ENCODE measurements around the gene SLC9A3.

SLC9A3 gene

GRCh38 chr5:535846-536698 lies 11.8 kb upstream of the SLC9A3 start:
- Histone ChIP-seq H3K27me3 (ENCODE audit: control insufficient read depth in 1 of 2, insufficient read depth in 2 of 2, low read length in 2 of 2) (peaks cover 0 to 63% of the 10 kb centered on the region in 2 donors), H3K27ac (ENCODE audit: low read depth, low read length) (no peak overlapping the region), H3K4me3 (ENCODE audit: low read depth in 1 of 2, low read length in 2 of 2) (no peak overlapping the region), H3K36me3 (ENCODE audit: insufficient read depth, low read length) (no peaks in the 10 kb centered on the region), H3K9me3 (ENCODE audit: low read length) (no peaks in the 10 kb centered on the region), H3K9ac (ENCODE audit: low read length) (no peak overlapping the region), H3K4me1 (ENCODE audit: insufficient read depth, low read length) (no peaks in the 10 kb centered on the region)

DNA sequence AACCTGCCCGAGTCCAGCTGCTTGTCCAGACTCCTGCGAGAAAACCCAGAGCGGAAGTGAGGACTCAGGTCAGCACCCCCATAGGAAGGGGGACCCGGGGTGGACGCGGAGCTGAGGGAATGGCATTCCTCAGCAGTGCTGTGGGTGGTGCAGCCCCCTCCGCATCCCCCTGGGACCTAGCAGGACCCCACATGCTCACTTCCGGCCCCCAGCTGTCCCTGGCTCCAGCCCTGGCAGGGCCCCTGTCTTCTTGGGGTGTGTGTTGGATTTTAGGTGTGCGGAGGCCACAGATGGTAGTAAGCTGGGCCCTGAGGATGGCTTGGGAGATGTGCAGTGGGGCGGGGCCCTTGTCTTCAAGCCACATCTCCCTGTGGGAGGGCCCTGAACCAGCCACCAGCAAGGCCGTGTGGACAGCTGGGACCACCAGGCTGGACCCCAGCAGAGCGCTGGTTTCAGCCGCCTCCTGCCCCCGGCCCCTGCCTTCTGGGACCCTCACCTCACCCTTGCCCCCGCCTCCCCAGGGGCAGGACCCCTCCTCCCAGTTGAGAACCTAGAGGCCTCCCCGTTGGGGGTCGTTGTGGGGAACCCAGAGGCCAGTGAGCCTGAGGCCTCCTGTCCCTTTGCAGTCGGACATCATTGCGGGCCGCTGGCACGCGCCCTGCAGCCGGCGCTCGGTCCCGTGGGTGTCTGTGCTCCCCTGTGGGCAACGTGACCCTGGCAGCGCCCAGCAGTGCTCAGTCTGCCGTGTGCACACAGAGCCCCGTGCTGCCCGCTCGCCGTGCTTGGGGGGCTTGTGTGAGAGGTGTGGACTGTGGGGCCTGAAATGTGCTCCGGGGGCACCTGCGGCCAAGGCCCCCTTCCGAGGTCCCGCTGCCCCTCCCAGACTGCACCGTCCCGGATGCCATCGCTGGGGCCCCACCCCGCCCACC lies 10.8 kb upstream of the SLC9A3 start:
- peaks cover 0 to 60% of the 10 kb centered on the region in 2 donors for H3K27me3 ChIP-seq (ENCODE audit: control insufficient read depth in 1 of 2, insufficient read depth in 2 of 2, low read length in 2 of 2)
- no peak overlapping the region for H3K27ac ChIP-seq (ENCODE audit: low read depth, low read length)
- no peaks in the 10 kb centered on the region for H3K36me3 ChIP-seq (ENCODE audit: insufficient read depth, low read length)
- no peaks in the 10 kb centered on the region for H3K9me3 ChIP-seq (ENCODE audit: low read length)
- no peak overlapping the region for H3K4me3 ChIP-seq (ENCODE audit: low read depth in 1 of 2, low read length in 2 of 2)
- H3K9ac ChIP-seq (ENCODE audit: low read length) = no peak overlapping the region
- no peaks in the 10 kb centered on the region for H3K4me1 ChIP-seq (ENCODE audit: insufficient read depth, low read length)

DNA sequence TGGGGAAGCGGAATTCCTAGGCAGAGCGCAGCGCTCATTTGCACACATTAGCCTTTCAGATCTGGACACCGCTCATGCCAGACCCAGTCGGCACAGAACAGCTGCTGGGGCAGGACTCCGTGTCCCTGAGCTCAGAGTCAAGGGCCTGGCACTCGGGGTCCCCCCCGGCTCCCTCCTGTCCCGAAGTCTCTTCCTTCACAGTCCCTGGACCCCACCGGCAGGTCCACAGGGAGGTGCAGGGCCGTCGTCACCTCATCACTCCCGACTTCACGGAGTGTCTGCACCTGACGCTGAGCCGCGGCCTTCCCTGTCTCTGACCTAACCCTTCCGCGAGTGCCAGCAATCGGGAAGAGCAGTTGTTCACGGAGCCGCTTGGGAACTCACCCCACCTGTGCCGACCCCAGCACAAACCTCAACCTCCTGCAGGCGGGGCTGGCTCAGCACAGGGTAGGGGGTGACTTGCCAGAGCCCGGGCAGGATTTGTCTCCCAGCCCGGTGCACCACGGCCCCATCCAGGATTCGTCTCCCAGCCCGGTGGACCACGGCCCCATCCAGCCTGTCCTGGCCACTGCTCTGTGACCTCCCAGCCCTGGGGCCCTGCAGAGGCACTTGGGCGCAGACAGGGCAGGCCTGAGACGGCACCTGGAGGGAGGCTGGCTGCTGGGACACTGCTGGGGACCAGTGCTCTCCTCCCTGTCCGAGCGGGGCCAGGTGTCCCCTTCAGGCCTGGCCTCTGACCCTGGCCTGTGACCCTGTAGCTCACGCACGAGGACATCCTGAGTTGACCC lies 9.9 kb upstream of the SLC9A3 start:
- H3K9ac ChIP-seq (ENCODE audit: low read length) = no peak overlapping the region
- H3K36me3 ChIP-seq (ENCODE audit: insufficient read depth, low read length) = no peaks in the 10 kb centered on the region
- no peaks in the 10 kb centered on the region for H3K9me3 ChIP-seq (ENCODE audit: low read length)
- no peak overlapping the region for H3K4me3 ChIP-seq (ENCODE audit: low read depth in 1 of 2, low read length in 2 of 2)
- no peak overlapping the region for H3K27ac ChIP-seq (ENCODE audit: low read depth, low read length)
- H3K27me3 ChIP-seq (ENCODE audit: control insufficient read depth in 1 of 2, insufficient read depth in 2 of 2, low read length in 2 of 2) = peaks cover 0 to 52% of the 10 kb centered on the region in 2 donors
- H3K4me1 ChIP-seq (ENCODE audit: insufficient read depth, low read length) = no peaks in the 10 kb centered on the region

- Histone ChIP-seq H3K27ac (ENCODE audit: low read depth, low read length) (no peak overlapping the region), H3K27me3 (ENCODE audit: control insufficient read depth in 1 of 2, insufficient read depth in 2 of 2, low read length in 2 of 2) (peaks cover 0 to 48% of the 10 kb centered on the region in 2 donors)
Observed at GRCh38 chr5:533243-533954, 9.2 kb upstream of the SLC9A3 start.

GRCh38 chr5:532521-533242 lies 8.4 kb upstream of the SLC9A3 start:
- H3K36me3 ChIP-seq (ENCODE audit: insufficient read depth, low read length) = no peaks in the 10 kb centered on the region
- peaks cover 0 to 53% of the 10 kb centered on the region in 2 donors for H3K27me3 ChIP-seq (ENCODE audit: control insufficient read depth in 1 of 2, insufficient read depth in 2 of 2, low read length in 2 of 2)
- H3K4me1 ChIP-seq (ENCODE audit: insufficient read depth, low read length) = no peaks in the 10 kb centered on the region
- no peaks in the 10 kb centered on the region for H3K9me3 ChIP-seq (ENCODE audit: low read length)
- H3K4me3 ChIP-seq (ENCODE audit: low read depth in 1 of 2, low read length in 2 of 2) = no peak overlapping the region
- no peak overlapping the region for H3K9ac ChIP-seq (ENCODE audit: low read length)
- no peak overlapping the region for H3K27ac ChIP-seq (ENCODE audit: low read depth, low read length)

More at GRCh38 chr5:533243-533954, 9.2 kb upstream of the SLC9A3 start:
- Histone ChIP-seq H3K36me3 (ENCODE audit: insufficient read depth, low read length) (no peaks in the 10 kb centered on the region), H3K4me3 (ENCODE audit: low read depth in 1 of 2, low read length in 2 of 2) (no peak overlapping the region), H3K9ac (ENCODE audit: low read length) (no peak overlapping the region), H3K4me1 (ENCODE audit: insufficient read depth, low read length) (no peaks in the 10 kb centered on the region), H3K9me3 (ENCODE audit: low read length) (no peaks in the 10 kb centered on the region)

- Histone ChIP-seq H3K9me3 (ENCODE audit: low read length) (no peaks in the 10 kb centered on the region), H3K4me3 (ENCODE audit: low read depth in 1 of 2, low read length in 2 of 2) (no peak overlapping the region), H3K27ac (ENCODE audit: low read depth, low read length) (no peak overlapping the region), H3K4me1 (ENCODE audit: insufficient read depth, low read length) (no peaks in the 10 kb centered on the region), H3K9ac (ENCODE audit: low read length) (no peak overlapping the region), H3K36me3 (ENCODE audit: insufficient read depth, low read length) (no peaks in the 10 kb centered on the region), H3K27me3 (ENCODE audit: control insufficient read depth in 1 of 2, insufficient read depth in 2 of 2, low read length in 2 of 2) (peaks cover 0 to 61% of the 10 kb centered on the region in 2 donors)
Observed at GRCh38 chr5:531749-532315, 7.6 kb upstream of the SLC9A3 start.

DNA sequence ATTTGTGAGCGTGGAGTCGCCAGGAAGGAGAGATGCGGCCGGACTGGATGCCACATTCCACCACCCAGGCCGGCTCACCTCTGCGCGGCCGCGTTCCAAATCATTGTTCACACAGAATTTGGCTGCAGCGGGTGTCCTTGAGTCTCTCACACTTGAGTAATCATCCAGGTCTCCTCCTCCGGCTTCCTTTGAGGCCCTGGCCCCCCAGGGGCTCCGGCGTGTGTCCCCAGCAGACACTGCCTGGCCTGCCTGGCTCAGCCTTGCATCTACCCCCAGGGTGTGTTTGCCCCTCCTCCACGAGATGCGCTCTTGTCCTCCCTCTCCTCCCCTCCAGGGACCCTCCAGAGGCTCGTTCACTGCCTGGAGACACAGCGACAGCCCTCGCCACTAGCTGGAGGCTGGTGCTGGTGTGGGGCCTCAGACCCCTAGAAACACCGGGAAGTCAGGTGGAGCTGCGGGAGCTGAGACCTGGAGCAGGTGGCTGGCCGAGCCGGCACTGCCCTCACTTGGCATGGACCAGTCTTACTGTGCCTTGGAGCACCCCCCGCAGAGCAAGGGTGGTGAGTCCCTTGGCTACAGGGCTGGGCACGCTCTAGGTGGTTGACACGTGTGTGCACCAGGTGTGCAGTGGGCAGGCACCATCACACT lies 7.0 kb upstream of the SLC9A3 start:
- Histone ChIP-seq H3K9me3 (ENCODE audit: low read length) (no peaks in the 10 kb centered on the region), H3K4me3 (ENCODE audit: low read depth in 1 of 2, low read length in 2 of 2) (no peak overlapping the region), H3K27me3 (ENCODE audit: control insufficient read depth in 1 of 2, insufficient read depth in 2 of 2, low read length in 2 of 2) (peaks cover 4 to 67% of the 10 kb centered on the region in 2 donors), H3K36me3 (ENCODE audit: insufficient read depth, low read length) (no peaks in the 10 kb centered on the region), H3K9ac (ENCODE audit: low read length) (no peak overlapping the region), H3K27ac (ENCODE audit: low read depth, low read length) (no peak overlapping the region), H3K4me1 (ENCODE audit: insufficient read depth, low read length) (no peaks in the 10 kb centered on the region)

DNA sequence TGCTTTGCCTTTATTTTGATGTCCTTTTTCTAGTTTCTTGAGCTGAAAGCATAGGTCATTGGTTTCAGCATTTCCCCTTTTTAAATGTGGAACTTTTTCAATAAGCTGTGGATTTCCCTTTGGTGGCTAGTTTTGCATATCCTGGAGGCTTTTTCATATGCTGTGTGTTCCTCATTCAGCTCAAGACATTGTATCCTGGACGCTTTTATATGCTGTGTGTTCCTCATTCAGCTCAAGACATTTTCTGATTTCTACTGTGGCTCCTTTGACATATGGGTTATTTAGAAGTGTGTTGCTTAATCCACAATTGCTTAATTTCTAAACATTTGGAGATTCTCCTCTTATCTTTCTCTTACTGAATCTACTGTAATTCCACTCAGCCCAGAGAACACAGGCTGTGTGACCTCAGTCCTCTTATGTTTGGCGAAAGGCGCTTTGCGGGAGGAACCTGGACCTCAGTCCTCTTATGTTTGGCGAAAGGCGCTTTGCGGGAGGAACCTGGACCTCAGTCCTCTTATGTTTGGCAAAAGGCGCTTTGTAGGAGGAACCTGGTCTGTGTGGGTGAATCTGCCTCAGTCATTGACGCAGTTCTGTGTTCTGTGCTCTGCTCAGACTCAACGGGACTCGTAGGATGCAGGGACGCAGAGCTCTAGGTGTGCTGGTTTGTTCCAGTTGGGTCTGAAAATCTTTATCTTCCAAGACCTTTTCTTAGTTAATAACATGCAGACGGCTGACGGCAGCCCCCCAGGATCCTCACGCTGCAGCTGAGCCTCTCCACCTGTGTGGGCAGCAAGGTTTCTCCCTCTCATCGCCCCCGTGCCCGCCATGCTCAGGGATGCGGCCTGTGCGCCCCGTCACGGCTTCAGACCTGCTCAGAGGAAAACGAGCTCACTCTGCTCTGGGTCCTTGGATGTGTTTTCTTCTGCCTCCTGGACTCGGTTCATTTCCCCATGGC lies 6.0 kb upstream of the SLC9A3 start:
- Histone ChIP-seq H3K9me3 (ENCODE audit: low read length) (no peaks in the 10 kb centered on the region), H3K9ac (ENCODE audit: low read length) (no peak overlapping the region), H3K27ac (ENCODE audit: low read depth, low read length) (no peak overlapping the region), H3K4me3 (ENCODE audit: low read depth in 1 of 2, low read length in 2 of 2) (no peak overlapping the region), H3K4me1 (ENCODE audit: insufficient read depth, low read length) (no peaks in the 10 kb centered on the region), H3K27me3 (ENCODE audit: control insufficient read depth in 1 of 2, insufficient read depth in 2 of 2, low read length in 2 of 2) (peaks cover 14 to 77% of the 10 kb centered on the region in 2 donors), H3K36me3 (ENCODE audit: insufficient read depth, low read length) (no peaks in the 10 kb centered on the region)
